Measurements from ENCODE around the gene ZMIZ1. TPM values are rescaled to one million over a fixed set of nuclear protein-coding genes. Genes with fewer than 3 reads are reported as not detected.
A peak's percentile ranks its signal among the peaks of the same experiment; 100 is the strongest.

Gene ZMIZ1
- total RNA-seq, 5 donors from 2014 or later (not counting 1 experiment from before 2014, with no cell fraction given) = 16.8 to 27.1 (median 21.2) TPM

DNA sequence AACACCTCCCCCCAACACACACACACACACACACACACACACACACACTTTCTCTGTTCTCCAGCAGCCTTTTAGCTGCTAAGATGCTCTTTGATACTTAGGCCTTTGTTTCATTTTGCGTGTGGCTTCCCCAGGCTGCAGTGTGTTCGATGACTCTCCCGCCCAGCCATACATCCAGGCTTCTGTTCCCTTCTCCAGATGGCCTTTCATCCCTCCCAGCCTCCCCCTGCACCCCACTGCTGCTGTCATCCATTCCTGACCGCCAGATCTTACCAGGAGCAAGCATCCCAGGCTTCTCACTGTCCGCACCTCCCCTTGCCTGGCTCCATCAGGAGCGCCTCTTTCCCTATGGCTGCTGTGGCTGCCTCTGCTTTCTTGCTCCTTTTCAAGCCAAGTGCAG, 200.7 kb downstream of the ZMIZ1 start:
- no peak overlapping the region for H3K27ac ChIP-seq (ENCODE audit: low read length)
- H3K27me3 Mint-ChIP-seq = no peaks in the 10 kb centered on the region
- H3K9me3 Mint-ChIP-seq = no peaks in the 10 kb centered on the region
- WGBS (ENCODE audit: insufficient coverage) = 96% methylated on average over 5 of the region's 6 CpGs
- H3K4me1 ChIP-seq (ENCODE audit: control insufficient read depth in 1 of 2, extremely low read depth in 1 of 2, insufficient read depth in 2 of 2, low read length in 2 of 2) = peaks cover 0 to 34% of the 10 kb centered on the region in 2 experiments
- no peak overlapping the region for H3K4me3 ChIP-seq (ENCODE audit: control insufficient read depth in 1 of 2, extremely low read depth in 1 of 2, low read length in 1 of 2)
- H3K4me3 Mint-ChIP-seq = no peak overlapping the region
- H3K9me3 ChIP-seq = no peaks in the 10 kb centered on the region
- peaks cover 0 to 7% of the 10 kb centered on the region in 2 donors for H3K36me3 ChIP-seq (ENCODE audit: control insufficient read depth in 2 of 2, extremely low read depth in 1 of 2, insufficient read depth in 1 of 2, low read length in 1 of 2)
- peaks cover 23 to 32% (median 26%) of the 10 kb centered on the region in 3 donors for H3K4me1 Mint-ChIP-seq
- DNase-seq (no peak), ATAC-seq (replicated peaks in 1 of 4) (no peak)
- H3K36me3 Mint-ChIP-seq = peaks cover 9% of the 10 kb centered on the region
- POLR2A ChIA-PET = interaction anchor here in 1 of 2 donors (0.6 kb wide), 1 partner anchor 1096 kb away, joined by 3 read pairs; no protein-coding TSS in a partner anchor
- CTCF ChIA-PET = no interaction called here
- no peaks in the 10 kb centered on the region for H3K27me3 ChIP-seq (replicated peaks in 1 of 2; ENCODE audit: control insufficient read depth in 2 of 2, extremely low read depth in 1 of 2, insufficient read depth in 2 of 2, low read length in 1 of 2)
- H3K27ac Mint-ChIP-seq = no peak overlapping the region

DNA sequence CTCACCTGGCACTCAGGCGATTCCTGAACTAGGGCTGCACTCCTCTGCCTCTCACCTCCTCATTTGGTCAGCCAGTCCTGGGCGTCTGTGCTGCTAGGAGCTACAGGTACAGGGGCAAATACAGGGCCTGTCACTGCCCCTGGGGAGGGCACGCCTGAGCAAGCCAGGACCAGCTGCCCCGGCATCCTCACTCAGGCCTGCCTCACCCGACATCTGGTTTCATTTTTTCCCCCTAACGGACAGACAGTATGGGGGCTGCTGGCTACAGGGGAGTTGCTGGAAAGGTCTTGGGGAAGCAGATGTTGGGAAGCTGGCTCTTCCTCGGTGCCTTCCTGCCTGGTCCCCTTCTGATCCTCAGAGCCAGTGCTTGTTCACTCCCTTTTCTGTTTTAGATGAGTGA, 201.2 kb downstream of the ZMIZ1 start:
- peaks cover 22 to 29% (median 23%) of the 10 kb centered on the region in 3 donors for H3K4me1 Mint-ChIP-seq
- no peaks in the 10 kb centered on the region for H3K27me3 Mint-ChIP-seq
- DNase-seq = no peak
- ChIA-PET POLR2A (interaction anchor here in 1 of 2 donors (0.6 kb wide), 1 partner anchor 1096 kb away, joined by 3 read pairs; no protein-coding TSS in a partner anchor), CTCF (no interaction called here)
- Histone ChIP-seq H3K27me3 (replicated peaks in 1 of 2; ENCODE audit: control insufficient read depth in 2 of 2, extremely low read depth in 1 of 2, insufficient read depth in 2 of 2, low read length in 1 of 2) (no peaks in the 10 kb centered on the region), H3K4me1 (ENCODE audit: control insufficient read depth in 1 of 2, extremely low read depth in 1 of 2, insufficient read depth in 2 of 2, low read length in 2 of 2) (peaks cover 0 to 34% of the 10 kb centered on the region in 2 experiments), H3K36me3 (ENCODE audit: control insufficient read depth in 2 of 2, extremely low read depth in 1 of 2, insufficient read depth in 1 of 2, low read length in 1 of 2) (peaks cover 0 to 7% of the 10 kb centered on the region in 2 donors), H3K27ac (ENCODE audit: low read length) (no peak overlapping the region), H3K9me3 (no peaks in the 10 kb centered on the region), H3K4me3 (ENCODE audit: control insufficient read depth in 1 of 2, extremely low read depth in 1 of 2, low read length in 1 of 2) (no peak overlapping the region)
- no peak overlapping the region for H3K27ac Mint-ChIP-seq
- H3K36me3 Mint-ChIP-seq = peaks cover 9% of the 10 kb centered on the region
- WGBS (ENCODE audit: insufficient coverage) = 100% methylated on average over 3 of the region's 7 CpGs
- H3K4me3 Mint-ChIP-seq = no peak overlapping the region
- H3K9me3 Mint-ChIP-seq = no peaks in the 10 kb centered on the region
- no peak for ATAC-seq (replicated peaks in 1 of 4)

DNA sequence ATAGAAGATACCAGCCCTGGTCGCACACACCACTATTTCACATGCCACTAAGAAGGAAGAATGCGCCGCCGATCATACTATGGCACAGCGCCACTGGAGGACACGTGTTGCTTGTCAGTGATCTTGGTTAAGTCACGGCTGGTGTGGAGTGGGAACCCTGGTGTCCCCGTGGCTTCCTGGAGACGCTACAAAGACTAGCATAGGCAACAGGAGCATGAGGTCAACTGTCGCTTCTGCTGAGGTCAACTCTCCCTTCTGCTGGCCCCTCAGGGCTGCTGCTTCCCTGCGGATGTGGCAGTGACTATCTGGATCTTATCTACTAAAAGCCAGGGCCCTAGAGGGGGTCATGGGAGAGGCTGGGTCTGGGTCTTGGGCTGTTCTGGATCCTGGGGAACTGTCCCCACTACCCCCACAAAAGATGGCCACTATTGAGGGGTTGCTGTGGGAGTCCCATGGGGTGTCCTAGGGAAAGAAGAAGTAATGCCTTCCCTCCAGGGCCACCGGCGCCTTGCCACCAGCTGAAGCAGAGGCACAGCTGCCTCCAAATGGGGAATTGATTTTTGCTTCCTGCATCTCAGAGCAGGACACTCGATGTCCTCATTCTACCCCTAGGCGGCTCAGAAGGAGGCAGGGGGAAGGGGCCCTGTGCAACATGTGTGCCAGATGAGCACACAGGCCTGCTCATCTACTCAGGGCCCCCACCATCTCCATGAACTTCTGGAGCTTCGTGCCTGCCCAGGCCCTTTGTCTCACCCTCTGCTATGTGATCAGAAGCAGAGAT, 201.9 kb downstream of the ZMIZ1 start:
- Histone ChIP-seq H3K27ac (ENCODE audit: low read length) (no peak overlapping the region), H3K4me3 (ENCODE audit: control insufficient read depth in 1 of 2, extremely low read depth in 1 of 2, low read length in 1 of 2) (no peak overlapping the region), H3K4me1 (ENCODE audit: control insufficient read depth in 1 of 2, extremely low read depth in 1 of 2, insufficient read depth in 2 of 2, low read length in 2 of 2) (peaks cover 0 to 33% of the 10 kb centered on the region in 2 experiments), H3K9me3 (no peaks in the 10 kb centered on the region), H3K27me3 (replicated peaks in 1 of 2; ENCODE audit: control insufficient read depth in 2 of 2, extremely low read depth in 1 of 2, insufficient read depth in 2 of 2, low read length in 1 of 2) (no peaks in the 10 kb centered on the region), H3K36me3 (ENCODE audit: control insufficient read depth in 2 of 2, extremely low read depth in 1 of 2, insufficient read depth in 1 of 2, low read length in 1 of 2) (peaks cover 0 to 10% of the 10 kb centered on the region in 2 donors)
- CTCF ChIA-PET = interaction anchor here in 1 of 2 donors (0.6 kb wide), 1 partner anchor 1036 kb away, joined by 8 read pairs; no protein-coding TSS in a partner anchor
- ATAC-seq (replicated peaks in 1 of 4) = no peak
- Mint-ChIP-seq H3K27ac (no peak overlapping the region), H3K36me3 (peaks cover 9% of the 10 kb centered on the region), H3K4me3 (no peak overlapping the region), H3K4me1 (peaks cover 18 to 23% (median 19%) of the 10 kb centered on the region in 3 donors), H3K9me3 (no peaks in the 10 kb centered on the region), H3K27me3 (no peaks in the 10 kb centered on the region)
- POLR2A ChIA-PET = no interaction called here
- peak in 1 of 35 experiments; percentile 22 for DNase-seq
- 91% methylated on average over 10 of the region's 16 CpGs for WGBS (ENCODE audit: insufficient coverage)

- POLR2A ChIA-PET = no interaction called here
Observed at GRCh38 chr10:79272353-79272752, 203.6 kb downstream of the ZMIZ1 start.

GRCh38 chr10:79273604-79274003, 204.8 kb downstream of the ZMIZ1 start:
- CTCF ChIA-PET = no interaction called here
- peaks cover 0 to 4% of the 10 kb centered on the region in 2 experiments for H3K4me1 ChIP-seq (ENCODE audit: control insufficient read depth in 1 of 2, extremely low read depth in 1 of 2, insufficient read depth in 2 of 2, low read length in 2 of 2)
- POLR2A ChIA-PET = no interaction called here
- Mint-ChIP-seq H3K27me3 (no peaks in the 10 kb centered on the region), H3K4me3 (no peak overlapping the region), H3K9me3 (no peaks in the 10 kb centered on the region), H3K36me3 (peaks cover 22% of the 10 kb centered on the region), H3K4me1 (peaks cover 0 to 5% (median 4%) of the 10 kb centered on the region in 3 donors), H3K27ac (no peak overlapping the region)
- DNase-seq (no peak), ATAC-seq (replicated peaks in 1 of 4) (no peak)
- no peak overlapping the region for H3K4me3 ChIP-seq (ENCODE audit: control insufficient read depth in 1 of 2, extremely low read depth in 1 of 2, low read length in 1 of 2)
- H3K36me3 ChIP-seq (ENCODE audit: control insufficient read depth in 2 of 2, extremely low read depth in 1 of 2, insufficient read depth in 1 of 2, low read length in 1 of 2) = peaks cover 10 to 19% of the 10 kb centered on the region in 2 donors
- no peaks in the 10 kb centered on the region for H3K27me3 ChIP-seq (replicated peaks in 1 of 2; ENCODE audit: control insufficient read depth in 2 of 2, extremely low read depth in 1 of 2, insufficient read depth in 2 of 2, low read length in 1 of 2)
- WGBS (ENCODE audit: insufficient coverage) = 90% methylated on average over 3 of the region's 10 CpGs
- H3K9me3 ChIP-seq = no peaks in the 10 kb centered on the region
- no peak overlapping the region for H3K27ac ChIP-seq (ENCODE audit: low read length)

More at GRCh38 chr10:79272353-79272752, 203.6 kb downstream of the ZMIZ1 start:
- H3K4me3 Mint-ChIP-seq = no peak overlapping the region
- Histone ChIP-seq H3K36me3 (ENCODE audit: control insufficient read depth in 2 of 2, extremely low read depth in 1 of 2, insufficient read depth in 1 of 2, low read length in 1 of 2) (peaks cover 5 to 12% of the 10 kb centered on the region in 2 donors), H3K9me3 (no peaks in the 10 kb centered on the region), H3K27ac (ENCODE audit: low read length) (no peak overlapping the region), H3K4me3 (ENCODE audit: control insufficient read depth in 1 of 2, extremely low read depth in 1 of 2, low read length in 1 of 2) (no peak overlapping the region), H3K4me1 (ENCODE audit: control insufficient read depth in 1 of 2, extremely low read depth in 1 of 2, insufficient read depth in 2 of 2, low read length in 2 of 2) (peaks cover 0 to 16% of the 10 kb centered on the region in 2 experiments), H3K27me3 (replicated peaks in 1 of 2; ENCODE audit: control insufficient read depth in 2 of 2, extremely low read depth in 1 of 2, insufficient read depth in 2 of 2, low read length in 1 of 2) (no peaks in the 10 kb centered on the region)
- peaks cover 4 to 10% (median 5%) of the 10 kb centered on the region in 3 donors for H3K4me1 Mint-ChIP-seq
- H3K27me3 Mint-ChIP-seq = no peaks in the 10 kb centered on the region
- CTCF ChIA-PET = no interaction called here
- no peak overlapping the region for H3K27ac Mint-ChIP-seq
- peaks cover 17% of the 10 kb centered on the region for H3K36me3 Mint-ChIP-seq
- ATAC-seq (replicated peaks in 1 of 4) (no peak), DNase-seq (no peak)
- no peaks in the 10 kb centered on the region for H3K9me3 Mint-ChIP-seq
- WGBS (ENCODE audit: insufficient coverage) = 91% methylated on average over 13 of the region's 13 CpGs

DNA sequence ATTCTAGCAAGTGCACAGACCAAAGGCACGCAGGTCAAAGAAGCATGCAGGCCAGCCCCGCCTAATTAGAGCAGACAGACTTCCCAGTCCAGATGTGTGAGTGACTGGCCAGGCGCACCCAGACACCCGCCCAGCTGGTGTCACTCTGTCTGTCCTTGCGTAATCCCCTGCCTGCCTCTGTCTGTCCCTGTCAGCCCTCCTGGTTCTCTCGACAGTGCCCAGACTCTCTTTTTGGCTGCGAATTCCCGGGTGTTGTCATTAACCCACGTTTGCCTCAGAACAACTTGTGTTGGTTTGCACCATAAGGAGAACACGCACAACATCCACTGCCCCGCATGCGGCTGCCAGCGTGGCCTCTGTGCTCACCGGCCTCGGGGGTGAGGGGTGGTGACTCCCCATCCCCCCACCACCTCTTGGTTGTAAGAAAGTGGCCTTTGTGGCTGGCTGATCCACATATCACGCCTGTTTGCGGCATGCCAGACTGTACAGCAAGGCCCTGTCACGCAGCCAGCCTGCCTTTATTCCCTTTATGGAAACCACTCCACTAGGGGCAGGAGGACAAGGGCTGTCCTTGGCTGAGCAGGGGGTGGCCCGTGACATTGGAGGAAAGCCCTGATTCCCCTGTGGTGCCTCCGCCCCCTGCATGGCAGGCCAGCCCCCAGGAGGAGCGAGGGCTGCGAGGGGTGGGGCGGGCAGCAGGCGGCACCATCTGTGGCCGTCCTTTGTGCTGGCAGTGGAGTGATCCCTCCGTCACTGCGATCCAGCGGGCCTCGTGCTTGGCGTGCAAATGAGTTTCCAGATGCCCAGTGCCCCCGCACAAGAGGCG, 205.7 kb downstream of the ZMIZ1 start:
- POLR2A ChIA-PET = no interaction called here
- no peaks in the 10 kb centered on the region for H3K9me3 Mint-ChIP-seq
- no peaks in the 10 kb centered on the region for H3K27me3 ChIP-seq (replicated peaks in 1 of 2; ENCODE audit: control insufficient read depth in 2 of 2, extremely low read depth in 1 of 2, insufficient read depth in 2 of 2, low read length in 1 of 2)
- no peak overlapping the region for H3K27ac ChIP-seq (ENCODE audit: low read length)
- no peaks in the 10 kb centered on the region for H3K4me1 ChIP-seq (ENCODE audit: control insufficient read depth in 1 of 2, extremely low read depth in 1 of 2, insufficient read depth in 2 of 2, low read length in 2 of 2)
- no peak for ATAC-seq (replicated peaks in 1 of 4)
- H3K27me3 Mint-ChIP-seq = no peaks in the 10 kb centered on the region
- H3K4me1 Mint-ChIP-seq = peaks cover 0 to 4% (median 4%) of the 10 kb centered on the region in 3 donors
- H3K4me3 Mint-ChIP-seq = no peak overlapping the region
- peaks cover 10 to 19% of the 10 kb centered on the region in 2 donors for H3K36me3 ChIP-seq (ENCODE audit: control insufficient read depth in 2 of 2, extremely low read depth in 1 of 2, insufficient read depth in 1 of 2, low read length in 1 of 2)
- H3K36me3 Mint-ChIP-seq = peaks cover 21% of the 10 kb centered on the region
- no peaks in the 10 kb centered on the region for H3K9me3 ChIP-seq
- H3K4me3 ChIP-seq (ENCODE audit: control insufficient read depth in 1 of 2, extremely low read depth in 1 of 2, low read length in 1 of 2) = no peak overlapping the region
- CTCF ChIA-PET = no interaction called here
- no peak for DNase-seq
- WGBS (ENCODE audit: insufficient coverage) = 91% methylated on average over 16 of the region's 32 CpGs
- H3K27ac Mint-ChIP-seq = no peak overlapping the region

Measured in T-cell (primary cell).